ENCODE data around the gene PDE3B.

DNA sequence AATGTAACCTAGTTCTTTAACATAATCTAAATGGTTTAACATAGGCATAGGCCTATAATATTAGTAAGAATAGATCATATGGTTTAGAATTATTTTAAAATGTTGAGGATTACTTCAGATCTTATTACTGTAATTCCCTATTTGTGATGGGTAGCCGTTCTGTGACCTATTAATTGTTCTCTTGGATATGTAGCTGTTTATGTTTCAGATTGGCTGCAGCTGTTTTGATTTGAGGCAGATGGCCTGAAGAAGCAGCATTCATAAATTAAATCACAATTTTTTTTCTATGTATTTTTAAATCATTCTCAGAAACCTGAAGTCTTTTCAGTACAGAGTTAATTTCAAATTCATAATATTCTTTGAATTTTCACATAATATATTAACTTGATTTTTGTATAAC lies 104.5 kb downstream of the PDE3B start:
- TF ChIP-seq POLR2A (IDR thresholded peaks at IDR 0.05; ENCODE audit: low read depth, low read length), result no peak
- no peak for TF ChIP-seq TAF1 (IDR thresholded peaks at IDR 0.05; ENCODE audit: low read depth, low read length)

Data from GM12891 (cell line).